DOHH2 (cell line): Measurements from ENCODE around the gene KBTBD12.

Experiments used
- H3F3A ChIP-seq: fragments of 200-600 bp; sonication (generic), shearing (Covaris generic); 2 replicates; pipeline ENCODE4 v1.6.0; 2016; ENCODE audit warnings: antibody characterized with exemption, mild to moderate bottlenecking; ENCODE audit not compliant: control insufficient read depth, insufficient read depth
- H3K27ac ChIP-seq: fragments of 200-600 bp; sonication (generic); 2 replicates; pipeline ENCODE4 v1.5.1; 2014; ENCODE audit warnings: low read depth, mild to moderate bottlenecking, low read length, moderate library complexity
- H3K27me3 ChIP-seq: fragments of 200-600 bp; sonication (generic); 2 replicates; pipeline ENCODE4 v1.6.1; 2014; ENCODE audit warnings: mild to moderate bottlenecking, low read length, mixed read lengths; ENCODE audit not compliant: control insufficient read depth
- H3K36me3 ChIP-seq: fragments of 200-600 bp; sonication (generic); 2 replicates; pipeline ENCODE4 v1.6.1; 2014; ENCODE audit warnings: mild to moderate bottlenecking, low read length, moderate library complexity, mixed read lengths; ENCODE audit not compliant: control insufficient read depth
- H3K4me1 ChIP-seq: fragments of 200-600 bp; sonication (generic); 2 replicates; pipeline ENCODE4 v1.6.1; 2014; ENCODE audit warnings: mild to moderate bottlenecking, low read length, mixed read lengths; ENCODE audit not compliant: control insufficient read depth
- H3K4me2 ChIP-seq: fragments of 200-600 bp; sonication (generic); 2 replicates; pipeline ENCODE4 v1.6.0; 2014; ENCODE audit warnings: mild to moderate bottlenecking, low read length, moderate library complexity
- H3K4me3 ChIP-seq: fragments of 200-600 bp; sonication (generic); 2 replicates; pipeline ENCODE4 v1.5.1; 2014; ENCODE audit warnings: mild to moderate bottlenecking, low read length, mixed read lengths
- H3K79me2 ChIP-seq: fragments of 200-600 bp; sonication (generic); 2 replicates; pipeline ENCODE4 v1.6.1; 2014; ENCODE audit warnings: mild to moderate bottlenecking, low read length, mixed read lengths; ENCODE audit not compliant: control insufficient read depth
- H3K9me2 ChIP-seq: fragments of 200-600 bp; sonication (generic); replicated peaks from 2 replicates; pipeline ENCODE4 v1.6.1; 2014; ENCODE audit warnings: mild to moderate bottlenecking, low read length, mixed read lengths; ENCODE audit not compliant: control insufficient read depth
- H3K9me3 ChIP-seq: fragments of 200-600 bp; sonication (generic); 2 replicates; pipeline ENCODE4 v1.6.1; 2014; ENCODE audit warnings: antibody characterized with exemption, low read length, mixed read lengths; ENCODE audit not compliant: control insufficient read depth, insufficient read depth
- H4K20me1 ChIP-seq: fragments of 200-600 bp; sonication (generic); 2 replicates; pipeline ENCODE4 v1.6.0; 2014; ENCODE audit warnings: low read depth, mild to moderate bottlenecking, antibody characterized with exemption, low read length, moderate library complexity; ENCODE audit not compliant: control insufficient read depth, insufficient read depth
- CTCF ChIP-seq: fragments of 200-600 bp; sonication (generic); IDR thresholded peaks from one replicate; pipeline ENCODE4 v1.5.1; 2014; ENCODE audit warnings: antibody characterized with exemption, mild to moderate bottlenecking, low read depth, low read length; ENCODE audit not compliant: poor library complexity, severe bottlenecking
- EZH2phosphoT487 ChIP-seq: fragments of 200-600 bp; sonication (generic); IDR thresholded peaks from 2 replicates; pipeline ENCODE4 v1.6.1; 2017; ENCODE audit warnings: borderline replicate concordance, mild to moderate bottlenecking, antibody characterized with exemption, low read length, moderate library complexity, mixed read lengths

The KBTBD12 gene

GRCh38 chr3:127915115-127915936 is at the start of gene KBTBD12:
KBTBD12 (plus strand) TSS chr3:127915232; CDS start chr3:127923062, 7,830 bp downstream.
- H3F3A ChIP-seq = no peaks in the 10 kb centered on the region
- no peak for TF ChIP-seq CTCF
- no peaks in the 10 kb centered on the region for H3K79me2 ChIP-seq
- H3K27me3 ChIP-seq = peaks cover 29% of the 10 kb centered on the region
- no peak within 1 kb of the TSS for H3K4me3 ChIP-seq
- H3K4me2 ChIP-seq = no peak within 1 kb of the TSS
- no peaks in the 10 kb centered on the region for H3K36me3 ChIP-seq
- no peaks in the 10 kb centered on the region for H3K4me1 ChIP-seq
- no peaks in the 10 kb centered on the region for H3K9me2 ChIP-seq
- no peak within 1 kb of the TSS for H3K27ac ChIP-seq
- peaks cover 9% of the 10 kb centered on the region; the same call in 1 of the 2 replicates for H3K9me3 ChIP-seq
- no peaks in the 10 kb centered on the region for H4K20me1 ChIP-seq

GRCh38 chr3:127865941-127866340 is 49.1 kb upstream of the KBTBD12 start:
- Histone ChIP-seq H3K4me3 (no peak overlapping the region), H3K27me3 (peaks cover 6% of the 10 kb centered on the region), H3K79me2 (no peaks in the 10 kb centered on the region), H4K20me1 (no peaks in the 10 kb centered on the region), H3K4me2 (no peak overlapping the region), H3K27ac (no peak overlapping the region), H3F3A (no peaks in the 10 kb centered on the region), H3K4me1 (no peaks in the 10 kb centered on the region), H3K9me3 (no peaks in the 10 kb centered on the region), H3K9me2 (no peaks in the 10 kb centered on the region), H3K36me3 (no peaks in the 10 kb centered on the region)
- no peak for TF ChIP-seq CTCF
- TF ChIP-seq EZH2phosphoT487 = no peak

GRCh38 chr3:127867412-127867811 is 47.6 kb upstream of the KBTBD12 start:
- H3K4me1 ChIP-seq = no peaks in the 10 kb centered on the region
- no peaks in the 10 kb centered on the region for H3K36me3 ChIP-seq
- peaks cover 6% of the 10 kb centered on the region for H3K27me3 ChIP-seq
- H3K27ac ChIP-seq = no peak overlapping the region
- H4K20me1 ChIP-seq = no peaks in the 10 kb centered on the region
- H3K4me2 ChIP-seq = no peak overlapping the region
- TF ChIP-seq EZH2phosphoT487 (no peak), CTCF (no peak)
- H3F3A ChIP-seq = no peaks in the 10 kb centered on the region
- no peaks in the 10 kb centered on the region for H3K9me3 ChIP-seq
- H3K9me2 ChIP-seq = no peaks in the 10 kb centered on the region
- no peak overlapping the region for H3K4me3 ChIP-seq
- no peaks in the 10 kb centered on the region for H3K79me2 ChIP-seq
